ENCODE measurements around the gene RCBTB2. TPM values are rescaled to one million over a fixed set of nuclear protein-coding genes. Genes with fewer than 3 reads are reported as not detected.

The RCBTB2 gene
- total and polyA plus RNA-seq, 4 donors, result 4.1 to 9.0 (median 5.4) TPM

GRCh38 chr13:48563626-48564025 is 30.7 kb upstream of the RCBTB2 start:
- H3K27ac ChIP-seq (ENCODE audit: low read depth in 1 of 2, low read length in 2 of 2), result no peak overlapping the region
- H3K27me3 ChIP-seq (ENCODE audit: control insufficient read depth in 4 of 4, insufficient read depth in 4 of 4, low read length in 3 of 4), result no peaks in the 10 kb centered on the region
- TF ChIP-seq HNF4G (IDR thresholded peaks at IDR 0.05), result no peak
- TF ChIP-seq NR2F2 (IDR thresholded peaks at IDR 0.05), result no peak
- no peak for TF ChIP-seq RAD21 (IDR thresholded peaks at IDR 0.05)
- no peak for TF ChIP-seq GABPA (IDR thresholded peaks at IDR 0.05 in 1 of 2, conservative IDR thresholded peaks at IDR 0.05 in 1 of 2)
- no peak for TF ChIP-seq REST (IDR thresholded peaks at IDR 0.05)
- TF ChIP-seq SP1 (IDR thresholded peaks at IDR 0.05), result no peak
- no peak for TF ChIP-seq CTCF (IDR thresholded peaks at IDR 0.05; ENCODE audit: low read depth, low read length, missing input control)
- no peak for TF ChIP-seq TAF1 (conservative IDR thresholded peaks at IDR 0.05)
- TF ChIP-seq, protein P1, sequence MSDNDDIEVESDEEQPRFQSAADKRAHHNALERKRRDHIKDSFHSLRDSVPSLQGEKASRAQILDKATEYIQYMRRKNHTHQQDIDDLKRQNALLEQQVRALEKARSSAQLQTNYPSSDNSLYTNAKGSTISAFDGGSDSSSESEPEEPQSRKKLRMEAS (IDR thresholded peaks at IDR 0.05), result no peak
- TF ChIP-seq RXRA (IDR thresholded peaks at IDR 0.05), result no peak
- TF ChIP-seq HNF4A (conservative IDR thresholded peaks at IDR 0.05), result no peak
- no peak for TF ChIP-seq ZBTB33 (IDR thresholded peaks at IDR 0.05)
- no peak for DNase-seq (ENCODE audit: low spot score)
- H3K9ac ChIP-seq (ENCODE audit: low read depth in 1 of 2, low read length in 2 of 2), result no peak overlapping the region
- H3K4me1 ChIP-seq (ENCODE audit: control insufficient read depth in 4 of 4, insufficient read depth in 4 of 4, low read length in 3 of 4), result peaks cover 0 to 2% (median 0%) of the 10 kb centered on the region in 4 donors
- no peak overlapping the region for H3K4me3 ChIP-seq (ENCODE audit: low read depth in 1 of 3, low read length in 3 of 3)
- H3K36me3 ChIP-seq (ENCODE audit: control insufficient read depth in 4 of 4, insufficient read depth in 3 of 4, low read depth in 1 of 4, low read length in 3 of 4), result no peaks in the 10 kb centered on the region
- no peaks in the 10 kb centered on the region for H3K9me3 ChIP-seq (ENCODE audit: control insufficient read depth in 4 of 4, low read length in 3 of 4)

GRCh38 chr13:48562296-48563066 is 29.6 kb upstream of the RCBTB2 start:
- no peaks in the 10 kb centered on the region for H3K36me3 ChIP-seq (ENCODE audit: control insufficient read depth in 4 of 4, insufficient read depth in 3 of 4, low read depth in 1 of 4, low read length in 3 of 4)
- TF ChIP-seq NR2F2 (IDR thresholded peaks at IDR 0.05), result no peak
- no peak for TF ChIP-seq SP1 (IDR thresholded peaks at IDR 0.05)
- no peak for TF ChIP-seq REST (IDR thresholded peaks at IDR 0.05)
- TF ChIP-seq HNF4G (IDR thresholded peaks at IDR 0.05), result no peak
- TF ChIP-seq, protein P1 (IDR thresholded peaks at IDR 0.05), result no peak
- no peak for TF ChIP-seq YY1 (IDR thresholded peaks at IDR 0.05)
- no peak for TF ChIP-seq RXRA (IDR thresholded peaks at IDR 0.05)
- TF ChIP-seq CTCF (IDR thresholded peaks at IDR 0.05; ENCODE audit: low read depth, low read length, missing input control), result no peak
- TF ChIP-seq EGR1 (IDR thresholded peaks at IDR 0.05; ENCODE audit: low read depth in 2 of 2), result no peak
- TF ChIP-seq FOXA2 (IDR thresholded peaks at IDR 0.05), result no peak
- no peak overlapping the region for H3K4me3 ChIP-seq (ENCODE audit: low read depth in 1 of 3, low read length in 3 of 3)
- peaks cover 0 to 2% (median 0%) of the 10 kb centered on the region in 4 donors for H3K4me1 ChIP-seq (ENCODE audit: control insufficient read depth in 4 of 4, insufficient read depth in 4 of 4, low read length in 3 of 4)
- H3K27ac ChIP-seq (ENCODE audit: low read depth in 1 of 2, low read length in 2 of 2), result no peak overlapping the region
- no peaks in the 10 kb centered on the region for H3K27me3 ChIP-seq (ENCODE audit: control insufficient read depth in 4 of 4, insufficient read depth in 4 of 4, low read length in 3 of 4)
- H3K9ac ChIP-seq (ENCODE audit: low read depth in 1 of 2, low read length in 2 of 2), result no peak overlapping the region
- 80% methylated on average over 4 of the region's 4 CpGs for WGBS
- no peak for DNase-seq (ENCODE audit: low spot score)
- no peaks in the 10 kb centered on the region for H3K9me3 ChIP-seq (ENCODE audit: control insufficient read depth in 4 of 4, low read length in 3 of 4)
